D341Med (cell line): ENCODE data around the gene ZDHHC4.

Source experiments
- DNase-seq: peaks from one replicate; pipeline ENCODE4 v3.0.0; 2012; ENCODE audit warnings: low spot score

Gene ZDHHC4

GRCh38 chr7:6577369-6578113 lies at the start of gene ZDHHC4:
Gene ZDHHC4, plus strand, starts transcription at chr7:6577454. Its CDS starts 3,108 bp downstream, at chr7:6580562.
- peak; percentile 99 for DNase-seq

- no peak for DNase-seq
These were observed 48.7 kb upstream of the ZDHHC4 start for GRCh38 chr7:6528401-6529130.

- no peak for DNase-seq
These were observed 47.6 kb upstream of the ZDHHC4 start for GRCh38 chr7:6529643-6530042.

GRCh38 chr7:6530626-6531491 lies 46.4 kb upstream of the ZDHHC4 start:
- DNase-seq: peak; percentile 73

GRCh38 chr7:6531492-6532279 lies 45.6 kb upstream of the ZDHHC4 start:
- DNase-seq: no peak

- no peak for DNase-seq
These were observed 44.7 kb upstream of the ZDHHC4 start for GRCh38 chr7:6532516-6532915.

GRCh38 chr7:6533893-6534495 lies 43.3 kb upstream of the ZDHHC4 start:
- no peak for DNase-seq

GRCh38 chr7:6536262-6537260 lies 40.7 kb upstream of the ZDHHC4 start:
- DNase-seq: no peak

GRCh38 chr7:6542368-6542767 lies 34.9 kb upstream of the ZDHHC4 start:
- no peak for DNase-seq

GRCh38 chr7:6545398-6546126 lies 31.7 kb upstream of the ZDHHC4 start:
- no peak for DNase-seq

- no peak for DNase-seq
These were observed 30.6 kb upstream of the ZDHHC4 start for GRCh38 chr7:6546498-6547251.

GRCh38 chr7:6547400-6547799 lies 29.9 kb upstream of the ZDHHC4 start:
- DNase-seq: no peak

GRCh38 chr7:6551016-6551511 lies 26.2 kb upstream of the ZDHHC4 start, which contains the start of gene GRID2IP:
Gene GRID2IP, minus strand, starts transcription at chr7:6551461. Its CDS starts 25 bp downstream, at chr7:6551436.
- no peak for DNase-seq

GRCh38 chr7:6553448-6554044 lies 23.7 kb upstream of the ZDHHC4 start:
- no peak for DNase-seq

- DNase-seq: no peak
These were observed 22.4 kb upstream of the ZDHHC4 start for GRCh38 chr7:6554848-6555247.

GRCh38 chr7:6556196-6556595 lies 21.1 kb upstream of the ZDHHC4 start:
- DNase-seq: no peak

- DNase-seq: peak; percentile 78
These were observed 18.4 kb upstream of the ZDHHC4 start for GRCh38 chr7:6558837-6559236.

- no peak for DNase-seq
These were observed 17.4 kb upstream of the ZDHHC4 start for GRCh38 chr7:6559896-6560295.
